RCC 7860 (cell line): ENCODE data around the gene NAV1.
"Not testable (repeated sequence)": the region's sequence is repeated elsewhere in the genome, so short reads cannot be mapped to it uniquely, and the experiment has no call there.

ENCODE experiments used
- DNase-seq: peaks from one replicate; pipeline ENCODE4 v3.0.0-alpha.2; 2015; ENCODE audit warnings: low spot score
- FAIRE-seq: peaks from 2 replicates; lab custom pipeline; 2012; peaks lifted over from hg19 to GRCh38; lab: Jason Lieb, UNC

Gene NAV1

GRCh38 chr1:201544710-201545109, 5.8 kb downstream of the NAV1 start:
- FAIRE-seq = no peak
- DNase-seq = no peak

GRCh38 chr1:201545851-201546492, 7.0 kb downstream of the NAV1 start:
- FAIRE-seq (peak; percentile 73), DNase-seq (peak; percentile 18)

- not testable (repeated sequence) for FAIRE-seq, DNase-seq
These were observed 10.6 kb downstream of the NAV1 start for GRCh38 chr1:201549522-201549921.

- FAIRE-seq = no peak
- DNase-seq = peak; percentile 20
These were observed 12.2 kb downstream of the NAV1 start for GRCh38 chr1:201551096-201551495.

GRCh38 chr1:201551877-201552731, 13.2 kb downstream of the NAV1 start:
- DNase-seq (peak; percentile 99), FAIRE-seq (peak; percentile 98)

GRCh38 chr1:201552941-201553351, 14.0 kb downstream of the NAV1 start:
- FAIRE-seq (peak; percentile 95), DNase-seq (peak; percentile 88)

GRCh38 chr1:201553496-201554189, 14.7 kb downstream of the NAV1 start:
- DNase-seq (no peak), FAIRE-seq (no peak)

GRCh38 chr1:201554190-201554600, 15.3 kb downstream of the NAV1 start:
- FAIRE-seq = no peak
- DNase-seq = no peak

GRCh38 chr1:201554789-201555592, 16.1 kb downstream of the NAV1 start:
- no peak for FAIRE-seq
- no peak for DNase-seq

GRCh38 chr1:201555593-201555945, 16.6 kb downstream of the NAV1 start:
- no peak for FAIRE-seq
- no peak for DNase-seq

- DNase-seq (no peak), FAIRE-seq (no peak)
These were observed 18.1 kb downstream of the NAV1 start for GRCh38 chr1:201556841-201557571.

- FAIRE-seq = no peak
- no peak for DNase-seq
These were observed 18.6 kb downstream of the NAV1 start for GRCh38 chr1:201557572-201557958.

GRCh38 chr1:201559679-201560162, 20.8 kb downstream of the NAV1 start:
- FAIRE-seq (peak; percentile 38), DNase-seq (peak; percentile 66)

GRCh38 chr1:201560328-201561194, 21.6 kb downstream of the NAV1 start:
- FAIRE-seq = no peak
- no peak for DNase-seq

- no peak for DNase-seq
- no peak for FAIRE-seq
These were observed 22.3 kb downstream of the NAV1 start for GRCh38 chr1:201561195-201561564.

GRCh38 chr1:201561601-201562000, 22.7 kb downstream of the NAV1 start:
- no peak for FAIRE-seq
- DNase-seq = no peak

- no peak for DNase-seq
- no peak for FAIRE-seq
These were observed 23.3 kb downstream of the NAV1 start for GRCh38 chr1:201562257-201562656.

- FAIRE-seq (no peak), DNase-seq (peak; percentile 51)
These were observed 23.9 kb downstream of the NAV1 start for GRCh38 chr1:201562659-201563405.
